ENCODE measurements around the gene ELOVL3. TPM values are rescaled to one million over a fixed set of nuclear protein-coding genes. Genes with fewer than 3 reads are reported as not detected.

Gene ELOVL3
- total and polyA plus RNA-seq, 8 donors: 0.20 to 0.31 TPM; not detected in 6

DNA sequence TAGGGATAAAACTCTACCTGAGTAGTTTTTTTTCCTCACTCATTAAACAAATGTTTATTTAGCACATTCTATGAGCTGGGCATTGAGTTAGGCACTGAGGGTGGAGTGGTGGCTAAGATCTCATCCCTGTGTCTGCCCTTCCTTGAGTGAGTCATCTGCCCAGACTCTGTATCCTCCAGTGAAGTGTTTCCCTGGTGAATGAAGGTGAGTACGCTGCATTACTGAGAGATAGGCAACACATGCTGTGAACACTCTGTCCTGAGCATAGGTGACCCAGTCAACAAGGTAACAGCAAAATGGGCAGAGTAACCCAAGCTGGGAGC, 9.5 kb downstream of the ELOVL3 start:
- intact Hi-C loops (cut with DNase I; ENCODE audit: low total_unique reads): no loop called here
- peaks cover 14 to 20% (median 18%) of the 10 kb centered on the region in 4 donors for H3K4me1 ChIP-seq
- H3K4me3 ChIP-seq: no peak overlapping the region
- H3K9me3 ChIP-seq: no peaks in the 10 kb centered on the region
- no peak overlapping the region for H3K27ac ChIP-seq
- no peak for TF ChIP-seq POLR2AphosphoS5 (IDR thresholded peaks at IDR 0.05)
- TF ChIP-seq POLR2A (IDR thresholded peaks at IDR 0.05): no peak
- TF ChIP-seq EP300 (IDR thresholded peaks at IDR 0.05): no peak
- TF ChIP-seq, protein P1, sequence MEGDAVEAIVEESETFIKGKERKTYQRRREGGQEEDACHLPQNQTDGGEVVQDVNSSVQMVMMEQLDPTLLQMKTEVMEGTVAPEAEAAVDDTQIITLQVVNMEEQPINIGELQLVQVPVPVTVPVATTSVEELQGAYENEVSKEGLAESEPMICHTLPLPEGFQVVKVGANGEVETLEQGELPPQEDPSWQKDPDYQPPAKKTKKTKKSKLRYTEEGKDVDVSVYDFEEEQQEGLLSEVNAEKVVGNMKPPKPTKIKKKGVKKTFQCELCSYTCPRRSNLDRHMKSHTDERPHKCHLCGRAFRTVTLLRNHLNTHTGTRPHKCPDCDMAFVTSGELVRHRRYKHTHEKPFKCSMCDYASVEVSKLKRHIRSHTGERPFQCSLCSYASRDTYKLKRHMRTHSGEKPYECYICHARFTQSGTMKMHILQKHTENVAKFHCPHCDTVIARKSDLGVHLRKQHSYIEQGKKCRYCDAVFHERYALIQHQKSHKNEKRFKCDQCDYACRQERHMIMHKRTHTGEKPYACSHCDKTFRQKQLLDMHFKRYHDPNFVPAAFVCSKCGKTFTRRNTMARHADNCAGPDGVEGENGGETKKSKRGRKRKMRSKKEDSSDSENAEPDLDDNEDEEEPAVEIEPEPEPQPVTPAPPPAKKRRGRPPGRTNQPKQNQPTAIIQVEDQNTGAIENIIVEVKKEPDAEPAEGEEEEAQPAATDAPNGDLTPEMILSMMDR (IDR thresholded peaks at IDR 0.05): no peak
- H3K36me3 ChIP-seq: no peaks in the 10 kb centered on the region
- peaks cover 0 to 59% (median 22%) of the 10 kb centered on the region in 3 donors for H3K27me3 ChIP-seq
- DNase-seq: no peak
- WGBS, 5 donors: 76 to 97% (median 81%) methylated on average over 1 of the region's 1 CpG

DNA sequence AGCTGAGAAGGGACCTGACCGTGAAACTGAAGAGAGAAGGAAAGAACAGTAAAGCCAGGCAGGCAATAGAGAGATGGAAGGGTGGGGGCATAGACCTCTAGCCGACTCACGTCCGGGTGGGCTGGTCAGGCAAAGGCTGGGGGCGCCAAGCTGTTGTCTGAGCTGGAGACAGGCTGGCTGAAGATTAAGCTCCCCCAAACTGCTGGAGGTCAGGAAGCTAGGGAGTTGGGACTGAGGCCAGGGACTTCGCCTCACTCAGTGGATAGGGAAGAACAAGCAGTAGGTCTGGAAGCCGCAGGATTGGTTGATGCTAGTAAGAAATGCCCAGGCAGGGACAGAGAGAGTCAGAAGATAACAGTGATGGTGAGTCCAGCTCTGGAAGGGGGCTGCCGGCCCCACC, 9.9 kb downstream of the ELOVL3 start:
- peaks cover 0 to 59% (median 22%) of the 10 kb centered on the region in 3 donors for H3K27me3 ChIP-seq
- intact Hi-C loops (cut with DNase I; ENCODE audit: low total_unique reads): no loop called here
- no peak for TF ChIP-seq POLR2A (IDR thresholded peaks at IDR 0.05)
- TF ChIP-seq EP300 (IDR thresholded peaks at IDR 0.05): no peak
- TF ChIP-seq, protein P1 (IDR thresholded peaks at IDR 0.05): no peak
- no peak for TF ChIP-seq POLR2AphosphoS5 (IDR thresholded peaks at IDR 0.05)

DNA sequence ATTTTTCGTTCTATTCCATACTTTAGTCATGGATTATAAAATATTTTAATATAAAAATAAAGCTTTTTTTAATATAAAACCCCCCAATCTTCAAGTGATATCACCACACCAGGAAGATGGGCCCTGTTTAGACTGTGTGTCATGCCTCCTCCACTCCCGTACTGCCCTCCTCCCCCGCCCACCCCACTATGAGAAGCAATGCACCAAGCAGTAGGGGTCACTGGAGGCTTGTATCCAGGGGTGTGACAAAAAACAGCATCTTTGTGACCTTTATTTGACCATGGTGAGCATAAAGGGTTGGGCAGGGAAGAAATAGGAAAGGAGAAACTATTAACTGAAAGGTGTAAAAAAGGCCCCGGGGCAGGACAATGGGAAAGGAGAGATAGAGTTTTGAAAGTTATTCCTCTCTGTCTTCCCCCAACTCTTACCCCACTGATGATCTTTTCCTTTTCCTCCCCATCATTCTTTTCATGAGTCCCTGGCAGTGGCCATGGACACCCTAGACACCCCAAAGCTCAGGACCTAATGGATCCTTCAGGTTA, 11.7 kb downstream of the ELOVL3 start:
- Histone ChIP-seq H3K36me3 (no peaks in the 10 kb centered on the region), H3K27me3 (peaks cover 0 to 50% (median 15%) of the 10 kb centered on the region in 3 donors), H3K4me3 (no peak overlapping the region), H3K27ac (no peak overlapping the region), H3K9me3 (no peaks in the 10 kb centered on the region), H3K4me1 (peaks cover 17 to 25% (median 24%) of the 10 kb centered on the region in 4 donors)
- intact Hi-C loops (cut with DNase I; ENCODE audit: low total_unique reads): no loop called here
- DNase-seq: no peak
- TF ChIP-seq, protein P1 (IDR thresholded peaks at IDR 0.05): no peak
- TF ChIP-seq POLR2AphosphoS5 (IDR thresholded peaks at IDR 0.05) (no peak), EP300 (IDR thresholded peaks at IDR 0.05) (no peak), POLR2A (IDR thresholded peaks at IDR 0.05) (no peak)
- 50 to 78% (median 61%) methylated on average over 4 of the region's 4 CpGs for WGBS, 5 donors

More for the DNA sequence above, 9.9 kb downstream of the ELOVL3 start:
- no peaks in the 10 kb centered on the region for H3K36me3 ChIP-seq
- WGBS, 5 donors: 50 to 57% (median 54%) methylated on average over 7 to 8 of the region's 8 CpGs
- H3K4me1 ChIP-seq: peaks cover 14 to 20% (median 18%) of the 10 kb centered on the region in 4 donors
- no peaks in the 10 kb centered on the region for H3K9me3 ChIP-seq
- H3K4me3 ChIP-seq: no peak overlapping the region
- no peak for DNase-seq
- no peak overlapping the region for H3K27ac ChIP-seq

DNA sequence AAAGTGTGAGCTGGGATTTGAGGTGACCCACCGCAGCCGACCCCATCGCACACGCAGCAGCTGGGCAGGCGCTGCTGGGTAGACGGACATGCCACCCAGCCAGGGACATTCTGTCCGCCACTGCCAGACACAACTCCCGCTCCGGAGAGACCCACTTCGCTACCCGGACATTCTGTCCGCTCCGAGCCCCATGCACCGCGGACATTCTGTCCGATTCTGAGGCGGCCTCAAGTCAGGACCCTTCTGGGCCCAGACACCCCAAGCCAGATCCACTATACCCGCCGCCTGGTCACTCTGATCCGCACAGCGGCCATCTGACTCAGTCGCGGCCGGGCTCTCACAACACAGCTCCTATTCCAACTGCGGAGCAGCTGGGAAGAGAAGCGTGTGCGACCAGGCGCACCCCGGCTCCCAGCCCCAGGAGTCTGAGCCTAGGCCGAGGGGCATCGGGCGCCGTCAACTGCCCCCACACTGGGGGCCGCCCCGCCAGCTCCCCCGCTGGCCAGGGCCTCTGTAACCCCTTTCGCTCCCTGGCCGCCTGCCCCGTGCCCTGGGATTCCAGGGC, 14.4 kb downstream of the ELOVL3 start:
- Histone ChIP-seq H3K27me3 (peaks cover 0 to 27% (median 15%) of the 10 kb centered on the region in 3 donors), H3K9me3 (no peaks in the 10 kb centered on the region), H3K4me1 (peaks cover 17 to 34% (median 31%) of the 10 kb centered on the region in 4 donors), H3K4me3 (peak overlapping the region; percentile 49 to 69 (median 53)), H3K36me3 (no peaks in the 10 kb centered on the region), H3K27ac (no peak overlapping the region)
- intact Hi-C loops (cut with DNase I; ENCODE audit: low total_unique reads): no loop called here
- TF ChIP-seq POLR2A (IDR thresholded peaks at IDR 0.05) (no peak), POLR2AphosphoS5 (IDR thresholded peaks at IDR 0.05) (no peak), EP300 (IDR thresholded peaks at IDR 0.05) (no peak)
- TF ChIP-seq, protein P1 (IDR thresholded peaks at IDR 0.05): no peak
- DNase-seq: peak in 1 of 2 donors; percentile 43
- 5 to 30% (median 23%) methylated on average over 11 to 39 of the region's 39 CpGs for WGBS, 5 donors

Measured in stomach (tissue), 9 donors.